Small intestine (tissue), 7 donors: Measurements from ENCODE around the gene IGLL5. TPM values are rescaled to one million over a fixed set of nuclear protein-coding genes. Genes with fewer than 3 reads are reported as not detected.

ENCODE experiments used
- DNase-seq, 2 donors: peaks; one replicate each; pipeline versions ENCODE4 v3.0.0 to v3.0.0-alpha.2; 2013
- FAIRE-seq: peaks from 2 replicates; lab custom pipeline; 2012; peaks lifted over from hg19 to GRCh38; lab: Jason Lieb, UNC
- H3K27ac ChIP-seq, 3 donors: one replicate each; pipeline ENCODE4 v1.5.1; 2013; ENCODE audit warnings: low read length in 2 of 3, mild to moderate bottlenecking in 2 of 3, control low read depth in 1 of 3, inconsistent platforms in 1 of 3, low read depth in 1 of 3, moderate library complexity in 1 of 3
- H3K27me3 ChIP-seq, 3 donors: one replicate each; pipeline ENCODE4 v1.6.1; 2013; ENCODE audit warnings: low read length in 3 of 3, inconsistent platforms in 1 of 3; ENCODE audit not compliant: control insufficient read depth in 3 of 3, insufficient read depth in 3 of 3
- H3K36me3 ChIP-seq, 3 donors: one replicate each; pipeline ENCODE4 v1.6.1; 2013; ENCODE audit warnings: low read length in 3 of 3, inconsistent platforms in 1 of 3, low read depth in 1 of 3, mild to moderate bottlenecking in 1 of 3, moderate library complexity in 1 of 3; ENCODE audit not compliant: control insufficient read depth in 3 of 3, insufficient read depth in 2 of 3
- H3K4me1 ChIP-seq, 3 donors: one replicate each; pipeline ENCODE4 v1.6.1; 2013; ENCODE audit warnings: low read length in 2 of 3, inconsistent platforms in 1 of 3, low read depth in 1 of 3, mild to moderate bottlenecking in 1 of 3, moderate library complexity in 1 of 3; ENCODE audit not compliant: control insufficient read depth in 3 of 3, insufficient read depth in 2 of 3
- H3K4me3 ChIP-seq, 3 donors: one replicate each; pipeline ENCODE4 v1.5.1; 2013; ENCODE audit warnings: low read length in 3 of 3, control low read depth in 1 of 3, inconsistent platforms in 1 of 3, low read depth in 1 of 3, mild to moderate bottlenecking in 1 of 3, moderate library complexity in 1 of 3
- H3K9me3 ChIP-seq, 2 donors: one replicate each; pipeline ENCODE4 v1.6.1; 2013; ENCODE audit warnings: low read depth in 1 of 2, low read length in 1 of 2; ENCODE audit not compliant: control insufficient read depth in 2 of 2, insufficient read depth in 1 of 2
- WGBS, 3 donors: extraction: QIAGEN DNeasy Blood & Tissue Kit; methylation state at CpG; one replicate each; pipeline ENCODE4 v1.1.7; 2013; 5-methylcytosine and 5-hydroxymethylcytosine counted together
- polyA plus RNA-seq, 4 donors: library from polyadenylated mRNA; stranded (reverse) in 3 of 4; unstranded in 1 of 4; fragments of 200-250 nt in 3 of 4; fragments of 120-200 nt in 1 of 4; gene quantifications; one replicate each; pipeline versions ENCODE4 v1.2.1 to v1.2.3, GENCODE V29; 2013
- donor health status: healthy with polysubstance abuse.
- donor health status: control.
- donor health status: control.
- donor health status: Bipolar disorder and iron deficiency.
- donor health status: healthy.

Gene IGLL5
- polyA plus RNA-seq, 4 donors, result 0.34 to 215 (median 15.1) TPM

GRCh38 chr22:22930571-22931556 is 43.2 kb downstream of the IGLL5 start:
- WGBS, 3 donors, result 64 to 82% (median 71%) methylated on average over 9 of the region's 9 CpGs
- FAIRE-seq, result no peak
- Histone ChIP-seq H3K4me1 (no peaks in the 10 kb centered on the region), H3K36me3 (no peaks in the 10 kb centered on the region), H3K27ac (peak overlapping the region in 1 of 3 donors; percentile 67), H3K9me3 (no peaks in the 10 kb centered on the region), H3K4me3 (no peak overlapping the region), H3K27me3 (no peaks in the 10 kb centered on the region)
- DNase-seq, result no peak

- no peaks in the 10 kb centered on the region for H3K4me1 ChIP-seq
- no peaks in the 10 kb centered on the region for H3K9me3 ChIP-seq
- H3K4me3 ChIP-seq, result no peak overlapping the region
- DNase-seq, result no peak
- no peaks in the 10 kb centered on the region for H3K36me3 ChIP-seq
- peak overlapping the region in 1 of 3 donors; percentile 67 for H3K27ac ChIP-seq
- H3K27me3 ChIP-seq, result no peaks in the 10 kb centered on the region
- 80 to 84% (median 83%) methylated on average over 14 of the region's 14 CpGs for WGBS, 3 donors
- no peak for FAIRE-seq
Measured at GRCh38 chr22:22931557-22932270, 44.1 kb downstream of the IGLL5 start.

- H3K27me3 ChIP-seq, result no peaks in the 10 kb centered on the region
- WGBS, 3 donors, result 69 to 74% (median 69%) methylated on average over 3 to 6 of the region's 6 CpGs
- no peaks in the 10 kb centered on the region for H3K4me1 ChIP-seq
- no peaks in the 10 kb centered on the region for H3K9me3 ChIP-seq
- no peaks in the 10 kb centered on the region for H3K36me3 ChIP-seq
- H3K4me3 ChIP-seq, result no peak overlapping the region
- FAIRE-seq, result no peak
- H3K27ac ChIP-seq, result peak overlapping the region in 1 of 3 donors; percentile 67
- DNase-seq, result no peak
Measured at GRCh38 chr22:22932512-22932941, 44.9 kb downstream of the IGLL5 start.

GRCh38 chr22:22933100-22933806 is 45.6 kb downstream of the IGLL5 start:
- Histone ChIP-seq H3K4me3 (no peak overlapping the region), H3K36me3 (no peaks in the 10 kb centered on the region), H3K27me3 (no peaks in the 10 kb centered on the region), H3K9me3 (no peaks in the 10 kb centered on the region), H3K4me1 (no peaks in the 10 kb centered on the region), H3K27ac (peak overlapping the region in 1 of 3 donors; percentile 67)
- 81 to 93% (median 85%) methylated on average over 8 of the region's 8 CpGs for WGBS, 3 donors
- DNase-seq (no peak), FAIRE-seq (no peak)

- Histone ChIP-seq H3K9me3 (no peaks in the 10 kb centered on the region), H3K36me3 (no peaks in the 10 kb centered on the region), H3K27me3 (no peaks in the 10 kb centered on the region), H3K4me1 (no peaks in the 10 kb centered on the region), H3K4me3 (no peak overlapping the region), H3K27ac (peak overlapping the region in 1 of 3 donors; percentile 67)
- FAIRE-seq (no peak), DNase-seq (no peak)
- WGBS, 3 donors, result 85 to 88% (median 87%) methylated on average over 10 of the region's 10 CpGs
Measured at GRCh38 chr22:22933807-22934542, 46.4 kb downstream of the IGLL5 start.

GRCh38 chr22:22934543-22935055 is 47.0 kb downstream of the IGLL5 start:
- Histone ChIP-seq H3K4me1 (no peaks in the 10 kb centered on the region), H3K9me3 (no peaks in the 10 kb centered on the region), H3K4me3 (no peak overlapping the region), H3K27me3 (no peaks in the 10 kb centered on the region), H3K27ac (peak overlapping the region in 1 of 3 donors; percentile 78), H3K36me3 (no peaks in the 10 kb centered on the region)
- FAIRE-seq (no peak), DNase-seq (no peak)
- WGBS, 3 donors, result 82 to 86% (median 85%) methylated on average over 11 of the region's 11 CpGs

- H3K27ac ChIP-seq, result peak overlapping the region in 1 of 3 donors; percentile 78
- no peak overlapping the region for H3K4me3 ChIP-seq
- no peak for FAIRE-seq
- no peaks in the 10 kb centered on the region for H3K36me3 ChIP-seq
- DNase-seq, result no peak
- WGBS, 3 donors, result 68 to 88% (median 77%) methylated on average over 3 of the region's 3 CpGs
- no peaks in the 10 kb centered on the region for H3K27me3 ChIP-seq
- H3K4me1 ChIP-seq, result no peaks in the 10 kb centered on the region
- H3K9me3 ChIP-seq, result no peaks in the 10 kb centered on the region
Measured at GRCh38 chr22:22935056-22935545, 47.5 kb downstream of the IGLL5 start.
